Right atrium auricular region (tissue), 2 donors: ENCODE data around the gene QSOX1. TPM values are rescaled to one million over a fixed set of nuclear protein-coding genes. Genes with fewer than 3 reads are reported as not detected.

Experiments used
- DNase-seq: peaks from one replicate; pipeline ENCODE4 v3.0.0-alpha.2; 2019; ENCODE audit warnings: low spot score
- H3K27ac ChIP-seq, 2 donors: fragments of 200-600 bp; sonication (generic); 1 replicate in 1 of 2; 2 replicates in 1 of 2; pipeline ENCODE4 v1.5.1; 2016 to 2019
- H3K27me3 ChIP-seq, 2 donors: fragments of 200-600 bp; sonication (generic); one replicate each; pipeline versions ENCODE4 v1.5.1 to v1.6.0; 2017 to 2019
- H3K36me3 ChIP-seq: fragments of 200-600 bp; sonication (generic); one replicate; pipeline ENCODE4 v1.5.1; 2016
- H3K4me1 ChIP-seq, 2 donors: fragments of 200-600 bp; sonication (generic); one replicate each; pipeline versions ENCODE4 v1.5.1 to v1.6.0; 2017 to 2019
- H3K4me3 ChIP-seq, 2 donors: fragments of 200-600 bp; sonication (generic); 1 replicate in 1 of 2; 2 replicates in 1 of 2; pipeline ENCODE4 v1.5.1; 2017 to 2019; ENCODE audit warnings: mild to moderate bottlenecking in 1 of 2, moderate library complexity in 1 of 2
- H3K9me3 ChIP-seq, 2 donors: fragments of 200-600 bp; sonication (generic); one replicate each; pipeline ENCODE4 v1.5.1; 2019
- total RNA-seq, 2 donors: library from RNA; depleted of rRNA; stranded (reverse); fragments of >200 nt; gene quantifications; one replicate each; pipeline ENCODE4 v1.1.0, GENCODE V29; 2016
- TF ChIP-seq, protein P1 (sequence below), 2 donors: fragments of 200-600 bp; sonication (generic); IDR thresholded peaks; one replicate each; pipeline ENCODE4 v1.5.1; 2019; ENCODE audit warnings: antibody characterized with exemption in 2 of 2

QSOX1 gene
- total RNA-seq, 2 donors from 2014 or later, result 199 to 332 TPM

DNA sequence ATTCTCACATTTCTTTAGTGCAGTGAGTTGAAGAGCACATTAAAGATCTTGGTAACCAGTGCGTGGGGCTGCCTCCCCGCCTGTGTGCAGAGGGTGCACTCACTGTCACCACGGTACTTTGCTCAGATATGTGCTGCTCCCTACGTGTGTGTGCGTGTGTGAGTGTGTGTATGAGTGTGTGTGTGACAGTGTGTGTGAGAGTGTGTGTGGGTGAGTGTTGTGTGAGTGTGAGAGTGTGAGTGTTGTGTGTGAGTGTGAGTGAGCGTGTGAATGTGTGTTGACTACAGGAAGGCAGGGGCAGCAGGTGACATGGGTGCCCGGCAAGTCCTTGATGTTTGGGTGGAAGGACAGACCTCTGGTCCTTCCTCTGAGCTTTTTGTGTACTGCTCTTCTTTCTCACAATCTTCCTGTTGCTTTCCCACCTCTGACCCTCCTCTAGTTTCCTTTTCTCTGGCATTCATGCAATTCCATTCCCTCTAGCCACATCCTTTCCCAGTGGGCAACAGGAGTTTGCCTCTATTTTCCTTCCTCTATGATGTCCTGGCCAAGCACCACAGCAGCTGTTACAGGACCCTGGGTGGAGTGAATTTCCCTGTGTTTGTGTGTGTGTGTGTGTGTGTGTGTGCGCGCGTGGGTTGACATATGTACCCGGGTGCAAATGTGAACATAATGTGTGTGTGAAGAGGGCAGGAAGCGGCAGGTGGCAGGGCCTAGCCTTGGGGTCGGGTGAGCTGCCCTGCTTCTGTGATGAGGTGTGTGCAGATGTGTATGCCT, 95.2 kb downstream of the QSOX1 start:
- Histone ChIP-seq H3K27ac (no peak overlapping the region), H3K27me3 (no peaks in the 10 kb centered on the region), H3K4me1 (no peaks in the 10 kb centered on the region), H3K36me3 (no peaks in the 10 kb centered on the region), H3K4me3 (no peak overlapping the region), H3K9me3 (no peaks in the 10 kb centered on the region)
- TF ChIP-seq, protein P1, sequence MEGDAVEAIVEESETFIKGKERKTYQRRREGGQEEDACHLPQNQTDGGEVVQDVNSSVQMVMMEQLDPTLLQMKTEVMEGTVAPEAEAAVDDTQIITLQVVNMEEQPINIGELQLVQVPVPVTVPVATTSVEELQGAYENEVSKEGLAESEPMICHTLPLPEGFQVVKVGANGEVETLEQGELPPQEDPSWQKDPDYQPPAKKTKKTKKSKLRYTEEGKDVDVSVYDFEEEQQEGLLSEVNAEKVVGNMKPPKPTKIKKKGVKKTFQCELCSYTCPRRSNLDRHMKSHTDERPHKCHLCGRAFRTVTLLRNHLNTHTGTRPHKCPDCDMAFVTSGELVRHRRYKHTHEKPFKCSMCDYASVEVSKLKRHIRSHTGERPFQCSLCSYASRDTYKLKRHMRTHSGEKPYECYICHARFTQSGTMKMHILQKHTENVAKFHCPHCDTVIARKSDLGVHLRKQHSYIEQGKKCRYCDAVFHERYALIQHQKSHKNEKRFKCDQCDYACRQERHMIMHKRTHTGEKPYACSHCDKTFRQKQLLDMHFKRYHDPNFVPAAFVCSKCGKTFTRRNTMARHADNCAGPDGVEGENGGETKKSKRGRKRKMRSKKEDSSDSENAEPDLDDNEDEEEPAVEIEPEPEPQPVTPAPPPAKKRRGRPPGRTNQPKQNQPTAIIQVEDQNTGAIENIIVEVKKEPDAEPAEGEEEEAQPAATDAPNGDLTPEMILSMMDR (IDR thresholded peaks at IDR 0.05), result no peak
- no peak for DNase-seq

DNA sequence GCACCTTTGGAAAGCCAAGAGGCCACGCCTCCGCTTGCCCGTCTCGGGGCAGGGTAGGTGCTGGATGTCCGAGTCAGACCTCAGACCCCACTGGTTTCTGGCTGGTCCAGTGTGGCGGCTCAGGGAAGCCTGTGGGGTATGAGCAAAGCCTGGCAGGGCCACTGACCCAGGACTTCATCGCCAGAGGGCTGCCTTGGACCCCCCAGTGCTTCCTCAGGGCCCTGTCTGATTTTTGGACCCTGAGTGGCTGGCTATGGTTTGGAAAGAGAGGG, 95.8 kb downstream of the QSOX1 start:
- Histone ChIP-seq H3K36me3 (no peaks in the 10 kb centered on the region), H3K9me3 (no peaks in the 10 kb centered on the region), H3K4me3 (no peak overlapping the region), H3K4me1 (no peaks in the 10 kb centered on the region), H3K27ac (no peak overlapping the region), H3K27me3 (no peaks in the 10 kb centered on the region)
- no peak for DNase-seq
- TF ChIP-seq, protein P1 (IDR thresholded peaks at IDR 0.05), result no peak

DNA sequence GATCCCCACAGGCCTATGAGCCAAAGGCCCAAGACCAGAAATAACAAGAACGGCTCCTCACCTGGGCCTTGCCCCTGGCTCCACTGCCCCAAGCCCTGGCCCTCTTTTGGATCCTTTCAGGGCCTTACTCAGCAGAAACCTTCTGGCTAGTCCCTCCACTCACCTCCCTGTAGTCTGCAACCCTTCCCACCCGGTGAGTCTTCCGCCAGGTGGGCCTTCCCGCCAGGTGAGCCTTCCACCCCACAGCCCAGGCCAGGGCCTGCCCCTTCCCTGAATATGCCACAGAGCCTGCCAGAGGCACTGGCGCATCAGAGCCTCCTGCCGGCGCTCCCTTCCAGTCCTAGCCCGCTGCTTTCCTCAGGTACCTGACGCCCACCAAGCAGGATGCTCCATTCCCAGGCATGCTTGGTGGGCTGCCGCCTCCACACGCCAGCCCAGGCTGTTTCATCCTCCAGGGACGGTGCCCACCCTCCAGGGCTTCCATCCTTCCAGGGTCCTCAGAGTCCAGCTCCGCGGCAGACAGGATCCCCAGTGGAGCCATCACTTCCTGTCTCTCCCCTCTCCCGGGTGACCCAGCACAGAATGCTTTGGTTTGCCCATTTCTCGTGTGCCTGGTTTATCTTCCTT, 96.3 kb downstream of the QSOX1 start:
- no peaks in the 10 kb centered on the region for H3K36me3 ChIP-seq
- no peak for DNase-seq
- H3K27me3 ChIP-seq, result no peaks in the 10 kb centered on the region

DNA sequence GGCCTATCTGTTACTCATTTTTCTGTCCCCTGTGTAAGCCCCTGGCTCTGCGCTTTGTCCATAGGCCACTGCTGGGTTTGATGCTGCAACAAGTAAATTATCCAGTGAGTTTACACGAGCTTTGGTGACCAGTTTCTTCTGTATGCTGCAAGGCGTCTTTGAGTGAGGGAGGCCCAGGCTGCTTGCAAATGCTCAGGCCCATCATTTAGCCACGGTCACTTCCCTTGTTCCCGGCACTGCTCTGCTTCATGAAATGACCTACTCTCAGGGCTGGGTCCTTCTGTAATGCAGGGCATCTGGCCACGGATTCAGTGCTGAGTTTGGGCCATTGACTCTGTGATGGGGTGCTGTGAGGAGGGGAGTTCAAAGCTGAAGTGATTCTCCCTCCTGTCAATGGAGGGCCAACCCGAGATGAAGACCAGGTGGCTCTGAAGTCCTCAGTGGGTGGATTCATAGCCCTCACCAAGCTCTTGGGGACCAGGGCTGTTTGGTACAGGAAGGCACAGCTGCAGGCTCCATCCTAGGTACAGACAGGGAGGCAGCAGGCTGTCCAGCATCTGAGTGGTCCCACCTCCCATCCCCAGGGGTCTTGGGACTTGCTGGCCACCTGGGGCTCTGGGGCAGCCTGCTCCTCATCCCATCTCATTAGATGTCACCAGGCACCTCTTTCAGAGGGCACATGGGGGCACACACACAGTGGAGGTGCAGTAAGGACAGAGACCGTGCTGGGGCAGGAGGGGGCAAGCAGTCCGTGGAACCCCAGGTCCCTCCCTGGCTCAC, 97.0 kb downstream of the QSOX1 start:
- Histone ChIP-seq H3K4me1 (no peaks in the 10 kb centered on the region), H3K36me3 (no peaks in the 10 kb centered on the region), H3K4me3 (no peak overlapping the region), H3K27ac (no peak overlapping the region), H3K9me3 (no peaks in the 10 kb centered on the region), H3K27me3 (no peaks in the 10 kb centered on the region)
- DNase-seq, result no peak
- TF ChIP-seq, protein P1 (IDR thresholded peaks at IDR 0.05), result no peak

More for the DNA sequence above, 96.3 kb downstream of the QSOX1 start:
- Histone ChIP-seq H3K4me1 (no peaks in the 10 kb centered on the region), H3K27ac (no peak overlapping the region), H3K9me3 (no peaks in the 10 kb centered on the region), H3K4me3 (no peak overlapping the region)
- TF ChIP-seq, protein P1 (IDR thresholded peaks at IDR 0.05), result no peak

DNA sequence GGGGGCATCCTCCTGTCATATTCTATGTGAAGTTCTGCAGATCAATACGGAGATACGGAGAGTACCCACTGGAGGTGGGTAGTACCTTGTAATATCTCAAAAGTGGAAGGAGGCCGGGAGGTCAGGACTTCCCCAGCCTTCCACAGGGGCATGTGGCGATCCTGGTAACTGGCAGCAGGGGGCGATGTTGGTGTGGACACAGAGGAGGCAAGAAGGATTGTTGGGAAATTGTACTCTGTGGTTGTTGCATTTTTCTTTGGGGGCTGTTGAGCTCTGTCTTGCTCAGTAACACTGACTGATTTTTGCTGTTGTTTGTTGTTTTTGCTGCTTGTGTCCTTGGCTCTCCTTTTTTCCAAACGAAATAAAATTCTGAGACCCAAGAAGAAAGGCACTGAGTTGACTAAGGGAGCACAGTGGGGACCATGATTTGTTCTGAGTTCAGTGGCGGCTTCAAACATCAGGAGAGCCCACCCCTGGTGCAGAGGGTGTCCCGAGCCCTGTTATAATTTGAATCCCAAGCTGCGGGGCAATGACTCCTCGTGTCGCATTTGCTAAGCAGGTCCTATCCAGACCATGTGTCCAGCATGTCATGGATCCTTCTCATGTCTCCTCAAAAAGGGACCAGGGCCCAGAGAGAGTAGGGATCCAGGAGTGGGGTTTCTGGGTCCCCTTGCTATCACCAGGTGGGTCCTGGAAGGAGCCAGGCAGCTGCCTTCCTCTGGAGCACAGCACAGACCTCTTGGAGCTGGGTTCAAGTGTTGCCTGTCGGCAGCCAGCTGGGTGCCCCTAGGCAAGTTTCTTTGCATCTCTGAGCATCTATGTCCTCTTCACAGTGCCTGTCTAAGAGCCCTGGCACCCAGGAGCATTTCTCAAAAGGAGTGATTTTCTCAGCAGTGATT, 98.2 kb downstream of the QSOX1 start:
- DNase-seq, result peak; percentile 72
- TF ChIP-seq, protein P1 (IDR thresholded peaks at IDR 0.05), result peak; percentile 47 to 88
- Histone ChIP-seq H3K27ac (no peak overlapping the region), H3K27me3 (no peaks in the 10 kb centered on the region), H3K4me3 (no peak overlapping the region), H3K4me1 (no peaks in the 10 kb centered on the region), H3K9me3 (no peaks in the 10 kb centered on the region), H3K36me3 (no peaks in the 10 kb centered on the region)
